OCI-LY7 (cell line): ENCODE data around the gene TLDC2. TPM values are rescaled to one million over a fixed set of nuclear protein-coding genes. Genes with fewer than 3 reads are reported as not detected.
A peak's percentile ranks its signal among the peaks of the same experiment; 100 is the strongest.

Source experiments
- BruUV-seq: library from RNA; stranded (reverse); fragments of 400-500 nt; replicated peaks from 2 replicates; lab custom pipeline; 2021; lab: Mats Ljungman, UMichigan
- CTCF ChIA-PET: fragments of 300-600 bp; sonication (Branson Sonifier 250); formaldehyde crosslinking; loops from one replicate; lab custom pipeline; 2022; ENCODE audit warnings: antibody characterized with exemption; ENCODE audit not compliant: unreplicated experiment; lab: Charles Lee
- POLR2A ChIA-PET: fragments of 300-600 bp; sonication (Branson Sonifier 250); formaldehyde crosslinking; loops from one replicate; lab custom pipeline; 2022; ENCODE audit warnings: antibody characterized with exemption; lab: Charles Lee
- DNase-seq: peaks from one replicate; pipeline ENCODE4 v3.0.0-alpha.2; 2015; ENCODE audit warnings: low spot score
- H2AFZ ChIP-seq: fragments of 200-600 bp; sonication (generic), shearing (Covaris generic); 2 replicates; pipeline ENCODE4 v1.6.1; 2014; ENCODE audit warnings: mild to moderate bottlenecking, antibody characterized with exemption, low read length, moderate library complexity
- H3K27ac ChIP-seq: fragments of 200-600 bp; sonication (generic); 2 replicates; pipeline ENCODE4 v1.5.1; 2014; ENCODE audit warnings: mixed run types, low read depth, mild to moderate bottlenecking, moderate library complexity, low read length, inconsistent platforms; ENCODE audit not compliant: poor library complexity, severe bottlenecking
- H3K36me3 ChIP-seq: fragments of 200-600 bp; sonication (generic); 2 replicates; pipeline ENCODE4 v1.6.1; 2014; ENCODE audit warnings: mild to moderate bottlenecking, antibody characterized with exemption, low read length, moderate library complexity, mixed read lengths; ENCODE audit not compliant: insufficient read depth
- H3K4me1 ChIP-seq: fragments of 200-600 bp; sonication (generic); 2 replicates; pipeline ENCODE4 v1.5.1; 2014; ENCODE audit warnings: mild to moderate bottlenecking, low read length; ENCODE audit not compliant: insufficient read depth, poor library complexity, severe bottlenecking
- H3K4me2 ChIP-seq: fragments of 200-600 bp; sonication (generic); 2 replicates; pipeline ENCODE4 v1.6.1; 2014; ENCODE audit warnings: mild to moderate bottlenecking, low read length
- H3K4me3 ChIP-seq: fragments of 200-600 bp; sonication (generic); 2 replicates; pipeline ENCODE4 v1.5.1; 2014; ENCODE audit warnings: mild to moderate bottlenecking, low read depth, low read length; ENCODE audit not compliant: poor library complexity, severe bottlenecking
- H3K79me2 ChIP-seq: fragments of 200-600 bp; sonication (generic); 2 replicates; pipeline ENCODE4 v1.6.1; 2016; ENCODE audit warnings: low read depth, mild to moderate bottlenecking, low read length, moderate library complexity, mixed read lengths; ENCODE audit not compliant: insufficient read depth
- H3K9me2 ChIP-seq: fragments of 200-600 bp; sonication (generic); 2 replicates; pipeline ENCODE4 v1.6.1; 2016; ENCODE audit warnings: mild to moderate bottlenecking, low read length, mixed read lengths; ENCODE audit not compliant: insufficient read depth
- H3K9me3 ChIP-seq: fragments of 200-600 bp; sonication (generic); 2 replicates; pipeline ENCODE4 v1.6.1; 2014; ENCODE audit warnings: mild to moderate bottlenecking, mixed run types, low read length, mixed read lengths
- H4K20me1 ChIP-seq: fragments of 200-600 bp; sonication (generic); 2 replicates; pipeline ENCODE4 v1.6.1; 2014; ENCODE audit warnings: mild to moderate bottlenecking, antibody characterized with exemption, low read length, moderate library complexity, mixed read lengths; ENCODE audit not compliant: insufficient read depth
- EZH2phosphoT487 ChIP-seq: fragments of 200-600 bp; sonication (generic); IDR thresholded peaks from 2 replicates; pipeline ENCODE4 v1.6.1; 2018; ENCODE audit warnings: low read depth, borderline replicate concordance, mild to moderate bottlenecking, mixed run types, antibody characterized with exemption, low read length, moderate library complexity, mixed read lengths
- intact Hi-C: fragments of 100-400 bp; cut with micrococcal nuclease; formaldehyde crosslinking; loops from one replicate; pipeline ENCODE4 v1.10.0; 2022; ENCODE audit not compliant: unreplicated experiment
- total RNA-seq, 2 experiments: library from RNA; depleted of rRNA in 1 of 2; stranded (reverse); fragments of >200 nt in 1 of 2; shearing (Covaris generic) in 1 of 2; gene quantifications; 2 replicates each; pipeline ENCODE4 v1.2.3, GENCODE V29; 2014 to 2022
- TF ChIP-seq, protein P1 (sequence below): fragments of 200-600 bp; sonication (generic); conservative IDR thresholded peaks from 2 replicates; pipeline ENCODE4 v1.5.1; 2014; ENCODE audit warnings: mild to moderate bottlenecking, antibody characterized with exemption, low read length, moderate library complexity, mixed read lengths

Gene TLDC2
- total RNA-seq, 2 experiments from 2014 or later, result not detected

DNA sequence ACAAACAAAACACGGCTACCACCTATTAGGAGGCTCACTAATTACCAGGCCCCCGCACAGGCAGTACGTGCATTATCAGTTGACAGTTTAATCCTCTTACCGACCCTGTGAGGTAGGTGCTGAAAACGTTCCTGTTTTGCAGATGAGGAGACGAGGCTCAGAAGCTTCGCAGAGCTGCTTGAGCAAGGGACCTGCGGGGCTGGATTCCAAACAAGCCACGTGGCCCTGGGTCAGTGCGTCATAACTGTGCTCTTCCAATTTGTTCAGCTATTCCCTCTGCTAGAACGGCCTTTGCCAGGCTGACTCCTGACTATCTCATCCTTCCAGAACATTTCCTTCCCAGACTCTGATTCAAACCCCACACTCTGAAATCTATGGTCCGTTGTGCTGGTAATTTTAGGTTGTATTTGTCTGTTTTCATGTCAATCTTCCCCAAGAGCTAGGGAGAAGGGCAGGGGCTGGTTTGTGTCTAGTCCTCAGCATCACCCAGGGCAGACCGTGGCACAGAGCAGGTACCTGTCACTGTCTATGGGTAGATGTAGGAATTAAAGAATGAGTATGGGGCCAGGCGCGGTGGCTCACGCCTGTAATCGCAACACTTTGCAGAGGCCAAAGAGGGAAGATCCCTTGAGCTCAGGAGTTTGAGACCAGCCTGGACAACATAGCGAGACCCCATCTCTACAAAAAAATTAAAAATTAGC, 28.8 kb upstream of the TLDC2 start:
- H3K9me3 ChIP-seq, result peaks cover 6% of the 10 kb centered on the region
- intact Hi-C loops, result no loop called here
- ChIA-PET POLR2A (interaction anchor here (0.6 to 7.8 kb wide), 6 partner anchors 9 to 102 kb away, joined by 3 to 87 read pairs (median 4); no protein-coding TSS in a partner anchor), CTCF (interaction anchor here (0.5 to 3.9 kb wide), 3 partner anchors 11 to 56 kb away, joined by 5 to 22 read pairs (median 10); a partner anchor contains a TSS)
- TF ChIP-seq, protein P1, sequence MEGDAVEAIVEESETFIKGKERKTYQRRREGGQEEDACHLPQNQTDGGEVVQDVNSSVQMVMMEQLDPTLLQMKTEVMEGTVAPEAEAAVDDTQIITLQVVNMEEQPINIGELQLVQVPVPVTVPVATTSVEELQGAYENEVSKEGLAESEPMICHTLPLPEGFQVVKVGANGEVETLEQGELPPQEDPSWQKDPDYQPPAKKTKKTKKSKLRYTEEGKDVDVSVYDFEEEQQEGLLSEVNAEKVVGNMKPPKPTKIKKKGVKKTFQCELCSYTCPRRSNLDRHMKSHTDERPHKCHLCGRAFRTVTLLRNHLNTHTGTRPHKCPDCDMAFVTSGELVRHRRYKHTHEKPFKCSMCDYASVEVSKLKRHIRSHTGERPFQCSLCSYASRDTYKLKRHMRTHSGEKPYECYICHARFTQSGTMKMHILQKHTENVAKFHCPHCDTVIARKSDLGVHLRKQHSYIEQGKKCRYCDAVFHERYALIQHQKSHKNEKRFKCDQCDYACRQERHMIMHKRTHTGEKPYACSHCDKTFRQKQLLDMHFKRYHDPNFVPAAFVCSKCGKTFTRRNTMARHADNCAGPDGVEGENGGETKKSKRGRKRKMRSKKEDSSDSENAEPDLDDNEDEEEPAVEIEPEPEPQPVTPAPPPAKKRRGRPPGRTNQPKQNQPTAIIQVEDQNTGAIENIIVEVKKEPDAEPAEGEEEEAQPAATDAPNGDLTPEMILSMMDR, result no peak
- TF ChIP-seq EZH2phosphoT487, result no peak
- no peaks in the 10 kb centered on the region for H4K20me1 ChIP-seq
- peak overlapping the region; percentile 1; the same call in 1 of the 2 replicates for H2AFZ ChIP-seq
- peak overlapping the region; percentile 57; the same call in 1 of the 2 replicates for H3K4me2 ChIP-seq
- DNase-seq, result no peak
- peak overlapping the region; percentile 93 for H3K27ac ChIP-seq
- no peaks in the 10 kb centered on the region for H3K79me2 ChIP-seq
- no peak overlapping the region for H3K4me3 ChIP-seq
- peaks cover 89% of the 10 kb centered on the region for H3K4me1 ChIP-seq
- peaks cover 7% of the 10 kb centered on the region for H3K36me3 ChIP-seq
- H3K9me2 ChIP-seq, result no peaks in the 10 kb centered on the region
- BruUV-seq, result no TSS peak

DNA sequence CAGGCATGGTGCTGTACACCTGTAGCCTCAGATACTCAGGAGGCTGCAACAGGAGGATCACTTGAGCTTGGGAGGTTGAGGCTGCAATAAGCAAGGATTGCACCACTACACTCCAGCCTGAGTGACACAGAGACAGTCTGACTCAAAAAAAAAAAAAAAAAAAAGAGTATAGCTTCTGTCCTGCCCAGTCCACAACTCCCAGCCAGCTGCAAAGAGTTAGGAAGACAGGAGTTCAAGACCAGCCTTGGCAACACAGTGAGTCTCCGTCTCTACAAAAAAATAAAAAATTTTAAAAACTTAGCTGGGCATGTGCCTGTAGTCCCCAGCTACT, 28.3 kb upstream of the TLDC2 start:
- no peak overlapping the region for H3K4me3 ChIP-seq
- H3K4me2 ChIP-seq, result no peak overlapping the region
- no peaks in the 10 kb centered on the region for H4K20me1 ChIP-seq
- H3K36me3 ChIP-seq, result peaks cover 7% of the 10 kb centered on the region
- ChIA-PET POLR2A (interaction anchor here (0.6 to 7.8 kb wide), 7 partner anchors 9 to 102 kb away, joined by 3 to 87 read pairs (median 4); no protein-coding TSS in a partner anchor), CTCF (interaction anchor here (0.5 to 3.9 kb wide), 3 partner anchors 12 to 57 kb away, joined by 5 to 22 read pairs (median 10); a partner anchor contains a TSS)
- intact Hi-C loops, result no loop called here
- H2AFZ ChIP-seq, result no peak overlapping the region
- TF ChIP-seq, protein P1, result no peak
- TF ChIP-seq EZH2phosphoT487, result no peak
- no TSS peak for BruUV-seq
- peaks cover 89% of the 10 kb centered on the region for H3K4me1 ChIP-seq
- H3K27ac ChIP-seq, result peak overlapping the region; percentile 93
- H3K79me2 ChIP-seq, result no peaks in the 10 kb centered on the region
- no peak for DNase-seq
- H3K9me2 ChIP-seq, result no peaks in the 10 kb centered on the region
- peaks cover 6% of the 10 kb centered on the region for H3K9me3 ChIP-seq
